GM12878 (cell line): ENCODE data around the gene BCAN. TPM values are rescaled to one million over a fixed set of nuclear protein-coding genes. Genes with fewer than 3 reads are reported as not detected.
A peak's percentile ranks its signal among the peaks of the same experiment; 100 is the strongest.

Experiments
- ATAC-seq: fragments of 200-7000 bp; cut with Tn5 transposase; 3 replicates; pipeline ENCODE4 v1.9.1; 2020; ENCODE audit warnings: mild to moderate bottlenecking, moderate library complexity
- BruUV-seq: library from RNA; stranded (reverse); fragments of 400-500 nt; replicated peaks from 2 replicates; lab custom pipeline; 2021; lab: Mats Ljungman, UMichigan
- CTCF ChIA-PET: fragments of 300-600 bp; sonication (Branson Sonifier 250); formaldehyde crosslinking; extraction: SDS; loops from one replicate; lab custom pipeline; 2021; ENCODE audit warnings: inconsistent platforms; lab: Yijun Ruan, JAX
- POLR2A ChIA-PET: fragments of 350-600 bp; formaldehyde crosslinking; extraction: SDS; loops from one replicate; lab custom pipeline; 2021; ENCODE audit warnings: inconsistent platforms; lab: Charles Lee
- RAD21 ChIA-PET: fragments of 300-600 bp; sonication (Branson Sonifier 250); formaldehyde crosslinking; loops from one replicate; lab custom pipeline; 2023; ENCODE audit warnings: antibody characterized with exemption; ENCODE audit not compliant: unreplicated experiment; lab: Charles Lee
- SMC1A ChIA-PET: fragments of 300-600 bp; sonication (Branson Sonifier 250); formaldehyde crosslinking; loops from one replicate; lab custom pipeline; 2023; ENCODE audit not compliant: unreplicated experiment, uncharacterized antibody; lab: Charles Lee
- DNase-seq: peaks from one replicate; pipeline ENCODE4 v3.0.0-alpha.2; 2011; ENCODE audit warnings: low read depth, low spot score
- FAIRE-seq: peaks from 3 replicates; lab custom pipeline; 2011; peaks lifted over from hg19 to GRCh38; lab: Jason Lieb, UNC
- H2AFZ ChIP-seq: 2 replicates; pipeline ENCODE4 v1.6.0; 2011; ENCODE audit warnings: low read depth, low read length, control low read depth; ENCODE audit not compliant: control insufficient read depth
- H3K27ac ChIP-seq: 2 replicates; pipeline ENCODE4 v1.5.1; 2011; ENCODE audit warnings: control low read depth; ENCODE audit not compliant: control insufficient read depth, insufficient read depth
- H3K27me3 ChIP-seq, 2 experiments: replicated peaks in 1 of 2; 2 replicates each; pipeline versions ENCODE4 v1.6.0 to v1.6.1; 2011; ENCODE audit warnings: low read length in 1 of 2; ENCODE audit not compliant: control insufficient read depth in 2 of 2, insufficient read depth in 2 of 2
- H3K36me3 ChIP-seq, 2 experiments: 2 replicates each; pipeline ENCODE4 v1.5.1; 2011; ENCODE audit warnings: low read length in 1 of 2; ENCODE audit not compliant: control insufficient read depth in 2 of 2, insufficient read depth in 2 of 2
- H3K4me1 ChIP-seq: 2 replicates; pipeline ENCODE4 v1.6.1; 2011; ENCODE audit warnings: mild to moderate bottlenecking, low read length, moderate library complexity, mixed read lengths; ENCODE audit not compliant: control insufficient read depth, insufficient read depth
- H3K4me2 ChIP-seq: 2 replicates; pipeline ENCODE4 v1.6.0; 2011; ENCODE audit warnings: control low read depth; ENCODE audit not compliant: control insufficient read depth, insufficient read depth
- H3K4me3 ChIP-seq: fragments of 200-600 bp; sonication (generic); 2 replicates; pipeline ENCODE4 v1.5.1; 2016
- H3K79me2 ChIP-seq: 2 replicates; pipeline ENCODE4 v1.6.0; 2011; ENCODE audit warnings: low read length; ENCODE audit not compliant: control insufficient read depth, insufficient read depth
- H3K9ac ChIP-seq: 2 replicates; pipeline ENCODE4 v1.8.0; 2011; ENCODE audit warnings: low read length, control low read depth, mixed read lengths; ENCODE audit not compliant: control insufficient read depth, insufficient read depth
- H3K9me3 ChIP-seq: replicated peaks from 3 replicates; pipeline ENCODE4 v1.5.1; 2011; ENCODE audit warnings: mild to moderate bottlenecking, low read length; ENCODE audit not compliant: control insufficient read depth, insufficient read depth
- H4K20me1 ChIP-seq: 2 replicates; pipeline ENCODE4 v1.6.0; 2011; ENCODE audit not compliant: control insufficient read depth, insufficient read depth
- CEBPB ChIP-seq, 2 experiments: fragments of 150-350 bp in 1 of 2; IDR thresholded peaks; 2 replicates each; pipeline ENCODE4 v1.6.1; 2012 to 2014; ENCODE audit warnings: low read depth in 2 of 2, low read length in 2 of 2, borderline replicate concordance in 1 of 2, inconsistent platforms in 1 of 2
- CHD4 ChIP-seq: fragments of 200-600 bp; sonication (generic); IDR thresholded peaks from 2 replicates; pipeline ENCODE4 v1.6.1; 2016; ENCODE audit warnings: mild to moderate bottlenecking
- CREM ChIP-seq: IDR thresholded peaks from 2 replicates; pipeline ENCODE4 v1.6.1; 2014; ENCODE audit warnings: antibody characterized with exemption, low read depth
- FOXK2 ChIP-seq: fragments of 450-650 bp; IDR thresholded peaks from 2 replicates; pipeline ENCODE4 v1.6.1; 2017; ENCODE audit warnings: mild to moderate bottlenecking, moderate library complexity
- FOXM1 ChIP-seq: IDR thresholded peaks from 2 replicates; pipeline ENCODE4 v1.6.1; 2012; ENCODE audit warnings: low read depth, mild to moderate bottlenecking, inconsistent platforms, low read length, moderate library complexity
- IKZF1 ChIP-seq: fragments of 450-650 bp; conservative IDR thresholded peaks from 2 replicates; pipeline ENCODE4 v1.6.1; 2017; ENCODE audit warnings: antibody characterized with exemption, mild to moderate bottlenecking
- KDM1A ChIP-seq: fragments of 200-600 bp; sonication (generic); IDR thresholded peaks from 2 replicates; pipeline ENCODE4 v1.6.1; 2016; ENCODE audit warnings: borderline replicate concordance
- KLF5 ChIP-seq: fragments of 450-650 bp; IDR thresholded peaks from 2 replicates; pipeline ENCODE4 v1.6.1; 2014; ENCODE audit warnings: mild to moderate bottlenecking; ENCODE audit not compliant: partially characterized antibody
- NFXL1 ChIP-seq: fragments of 450-650 bp; IDR thresholded peaks from 2 replicates; pipeline ENCODE4 v1.6.1; 2017; ENCODE audit warnings: antibody characterized with exemption, mild to moderate bottlenecking, borderline replicate concordance
- NFYA ChIP-seq: IDR thresholded peaks from 2 replicates; pipeline ENCODE4 v1.6.1; 2011; ENCODE audit warnings: low read depth, mild to moderate bottlenecking, low read length, improper control_type of control experiment, borderline replicate concordance
- RFX5 ChIP-seq: IDR thresholded peaks from 2 replicates; pipeline ENCODE4 v1.6.1; 2011; ENCODE audit warnings: low read depth, low read length, improper control_type of control experiment
- SMAD5 ChIP-seq: IDR thresholded peaks from 2 replicates; pipeline ENCODE4 v1.6.1; 2016; ENCODE audit warnings: antibody characterized with exemption, low read depth
- SUPT20H ChIP-seq: IDR thresholded peaks from 2 replicates; pipeline ENCODE4 v1.6.1; 2011; ENCODE audit warnings: low read depth, mild to moderate bottlenecking, low read length, moderate library complexity, borderline replicate concordance; ENCODE audit not compliant: control insufficient read depth
- TARDBP ChIP-seq: IDR thresholded peaks from 2 replicates; pipeline ENCODE4 v1.6.1; 2016; ENCODE audit warnings: borderline replicate concordance
- WGBS: methylation state at CpG from one replicate; pipeline ENCODE4 v1.1.6; 2016; ENCODE audit warnings: low lambda C conversion rate; ENCODE audit not compliant: insufficient replicate concordance, insufficient coverage; ENCODE audit errors: missing lambda C conversion rate; 5-methylcytosine and 5-hydroxymethylcytosine counted together
- in situ Hi-C: fragments of 300-500 bp; cut with MboI; formaldehyde crosslinking; loops from 9 replicates; pipeline ENCODE4 v1.14.3; 2018; ENCODE audit warnings: mixed read lengths
- intact Hi-C: fragments of 100-400 bp; cut with micrococcal nuclease; formaldehyde crosslinking; loops from one replicate; pipeline ENCODE4 v1.14.2; 2022; ENCODE audit not compliant: unreplicated experiment
- polyA plus RNA-seq, 11 experiments: library from polyadenylated mRNA; depleted of rRNA in 4 of 11; unstranded in 6 of 11; stranded (reverse) in 5 of 11; fragments of >200 nt; fragmentation: Nextera tagmentation in 4 of 11; fragmentation: Illumina TruSeq in 1 of 11; extraction: Ambion mirVana in 4 of 11; extraction: Trizol in 1 of 11; gene quantifications; 1 replicate in 1 of 11; 2 replicates in 10 of 11; pipeline versions ENCODE4 v1.2.1 to v1.2.3, GENCODE V29; 2011 to 2016; ENCODE audit warnings: inconsistent platforms in 2 of 11, missing spikeins in 2 of 11, low read depth in 1 of 11
- total RNA-seq, 4 experiments: library from RNA; depleted of rRNA in 3 of 4; stranded (reverse); fragments of >200 nt in 3 of 4; fragmentation: Illumina TruSeq in 1 of 4; extraction: Trizol in 1 of 4; gene quantifications; 2 replicates each; pipeline versions ENCODE4 v1.2.1 to v1.2.3, GENCODE V29; 2013 to 2021
- TF ChIP-seq, protein P1 (sequence below): fragments of 150-350 bp; IDR thresholded peaks from 2 replicates; pipeline ENCODE4 v1.6.1; 2016; ENCODE audit warnings: low read depth, low read length
- TF ChIP-seq, protein P2 (sequence below): fragments of 450-650 bp; formaldehyde crosslinking; IDR thresholded peaks from 2 replicates; pipeline ENCODE4 v1.5.0; 2022; ENCODE audit warnings: mild to moderate bottlenecking, missing genetic modification characterization
- TF ChIP-seq, protein P3 (sequence below): IDR thresholded peaks from 2 replicates; pipeline ENCODE4 v1.6.1; 2011; ENCODE audit warnings: borderline replicate concordance, low read depth, mild to moderate bottlenecking, moderate library complexity, low read length; ENCODE audit not compliant: insufficient read depth, poor library complexity, severe bottlenecking

Gene BCAN
- total and polyA plus RNA-seq, 10 of the 15 experiments (the other 5 are each of a cell fraction or from before 2014, with no cell fraction given) = 0.05 to 1.3 (median 0.18) TPM; not detected in 1

DNA sequence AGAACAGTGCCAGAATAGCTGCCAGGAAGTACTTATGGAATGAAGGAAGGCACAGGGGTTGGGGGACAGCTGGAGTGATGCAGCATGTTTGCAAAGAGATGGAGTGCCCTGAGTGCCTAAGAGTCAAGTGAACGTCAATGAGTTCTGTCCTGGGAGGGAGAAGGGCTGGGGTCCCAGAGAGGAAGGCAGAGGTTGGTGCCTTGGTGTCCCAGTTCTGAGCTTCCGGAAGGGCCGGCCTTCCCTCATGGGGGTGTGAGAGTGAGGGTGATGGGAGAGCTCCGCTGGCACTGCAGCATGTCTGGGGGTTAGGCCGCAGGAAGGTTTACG lies 17.7 kb downstream of the BCAN start:
- ChIA-PET SMC1A (interaction anchor here (1.2 to 4.2 kb wide), 4 partner anchors 17 to 67 kb away, joined by 3 to 39 read pairs (median 26); partner anchors contain the start of gene NES), RAD21 (interaction anchor here (0.9 to 6.0 kb wide), 8 partner anchors 10 to 230 kb away, joined by 3 to 58 read pairs (median 20); partner anchors contain the start of genes CRABP2 and NES), CTCF (interaction anchor here (0.7 to 8.3 kb wide), 23 partner anchors 10 to 322 kb away, joined by 3 to 208 read pairs (median 4); partner anchors contain the start of genes CCT3, CRABP2, HAPLN2 and INSRR), POLR2A (interaction anchor here (0.6 to 2.4 kb wide), 3 partner anchors 16 to 151 kb away, joined by 3 to 8 read pairs (median 4); no protein-coding TSS in a partner anchor)
- Histone ChIP-seq H3K36me3 (no peaks in the 10 kb centered on the region), H2AFZ (peak overlapping the region; percentile 61; the same call in 1 of the 2 replicates), H3K4me1 (peaks cover 70% of the 10 kb centered on the region), H3K9me3 (no peaks in the 10 kb centered on the region), H4K20me1 (peaks cover 8% of the 10 kb centered on the region; the same call in 1 of the 2 replicates), H3K4me3 (peak overlapping the region; percentile 76), H3K9ac (peak overlapping the region; percentile 72), H3K4me2 (peak overlapping the region; percentile 100), H3K27ac (peak overlapping the region; percentile 62), H3K79me2 (peaks cover 23% of the 10 kb centered on the region), H3K27me3 (0 out of 4 replicates have a peak, but pooled peaks cover 0 to 2% of the 10 kb centered on the region in 2 experiments)
- no peak for ATAC-seq
- no TSS peak for BruUV-seq
- TF ChIP-seq NFYA (no peak), TARDBP (no peak), CHD4 (no peak), RFX5 (no peak), NFXL1 (no peak), IKZF1 (no peak), SUPT20H (no peak), FOXK2 (no peak), CREM (no peak), CEBPB (IDR thresholded peaks at IDR 0.05; ENCODE audit: borderline replicate concordance in 1 of 2, low read depth in 2 of 2, low read length in 2 of 2) (no peak), KDM1A (no peak), FOXM1 (no peak), KLF5 (no peak), SMAD5 (no peak)
- TF ChIP-seq, protein P1, sequence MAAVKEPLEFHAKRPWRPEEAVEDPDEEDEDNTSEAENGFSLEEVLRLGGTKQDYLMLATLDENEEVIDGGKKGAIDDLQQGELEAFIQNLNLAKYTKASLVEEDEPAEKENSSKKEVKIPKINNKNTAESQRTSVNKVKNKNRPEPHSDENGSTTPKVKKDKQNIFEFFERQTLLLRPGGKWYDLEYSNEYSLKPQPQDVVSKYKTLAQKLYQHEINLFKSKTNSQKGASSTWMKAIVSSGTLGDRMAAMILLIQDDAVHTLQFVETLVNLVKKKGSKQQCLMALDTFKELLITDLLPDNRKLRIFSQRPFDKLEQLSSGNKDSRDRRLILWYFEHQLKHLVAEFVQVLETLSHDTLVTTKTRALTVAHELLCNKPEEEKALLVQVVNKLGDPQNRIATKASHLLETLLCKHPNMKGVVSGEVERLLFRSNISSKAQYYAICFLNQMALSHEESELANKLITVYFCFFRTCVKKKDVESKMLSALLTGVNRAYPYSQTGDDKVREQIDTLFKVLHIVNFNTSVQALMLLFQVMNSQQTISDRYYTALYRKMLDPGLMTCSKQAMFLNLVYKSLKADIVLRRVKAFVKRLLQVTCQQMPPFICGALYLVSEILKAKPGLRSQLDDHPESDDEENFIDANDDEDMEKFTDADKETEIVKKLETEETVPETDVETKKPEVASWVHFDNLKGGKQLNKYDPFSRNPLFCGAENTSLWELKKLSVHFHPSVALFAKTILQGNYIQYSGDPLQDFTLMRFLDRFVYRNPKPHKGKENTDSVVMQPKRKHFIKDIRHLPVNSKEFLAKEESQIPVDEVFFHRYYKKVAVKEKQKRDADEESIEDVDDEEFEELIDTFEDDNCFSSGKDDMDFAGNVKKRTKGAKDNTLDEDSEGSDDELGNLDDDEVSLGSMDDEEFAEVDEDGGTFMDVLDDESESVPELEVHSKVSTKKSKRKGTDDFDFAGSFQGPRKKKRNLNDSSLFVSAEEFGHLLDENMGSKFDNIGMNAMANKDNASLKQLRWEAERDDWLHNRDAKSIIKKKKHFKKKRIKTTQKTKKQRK = no peak
- TF ChIP-seq, protein P2, sequence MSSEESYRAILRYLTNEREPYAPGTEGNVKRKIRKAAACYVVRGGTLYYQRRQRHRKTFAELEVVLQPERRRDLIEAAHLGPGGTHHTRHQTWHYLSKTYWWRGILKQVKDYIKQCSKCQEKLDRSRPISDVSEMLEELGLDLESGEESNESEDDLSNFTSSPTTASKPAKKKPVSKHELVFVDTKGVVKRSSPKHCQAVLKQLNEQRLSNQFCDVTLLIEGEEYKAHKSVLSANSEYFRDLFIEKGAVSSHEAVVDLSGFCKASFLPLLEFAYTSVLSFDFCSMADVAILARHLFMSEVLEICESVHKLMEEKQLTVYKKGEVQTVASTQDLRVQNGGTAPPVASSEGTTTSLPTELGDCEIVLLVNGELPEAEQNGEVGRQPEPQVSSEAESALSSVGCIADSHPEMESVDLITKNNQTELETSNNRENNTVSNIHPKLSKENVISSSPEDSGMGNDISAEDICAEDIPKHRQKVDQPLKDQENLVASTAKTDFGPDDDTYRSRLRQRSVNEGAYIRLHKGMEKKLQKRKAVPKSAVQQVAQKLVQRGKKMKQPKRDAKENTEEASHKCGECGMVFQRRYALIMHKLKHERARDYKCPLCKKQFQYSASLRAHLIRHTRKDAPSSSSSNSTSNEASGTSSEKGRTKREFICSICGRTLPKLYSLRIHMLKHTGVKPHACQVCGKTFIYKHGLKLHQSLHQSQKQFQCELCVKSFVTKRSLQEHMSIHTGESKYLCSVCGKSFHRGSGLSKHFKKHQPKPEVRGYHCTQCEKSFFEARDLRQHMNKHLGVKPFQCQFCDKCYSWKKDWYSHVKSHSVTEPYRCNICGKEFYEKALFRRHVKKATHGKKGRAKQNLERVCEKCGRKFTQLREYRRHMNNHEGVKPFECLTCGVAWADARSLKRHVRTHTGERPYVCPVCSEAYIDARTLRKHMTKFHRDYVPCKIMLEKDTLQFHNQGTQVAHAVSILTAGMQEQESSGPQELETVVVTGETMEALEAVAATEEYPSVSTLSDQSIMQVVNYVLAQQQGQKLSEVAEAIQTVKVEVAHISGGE = no peak
- TF ChIP-seq, protein P3, sequence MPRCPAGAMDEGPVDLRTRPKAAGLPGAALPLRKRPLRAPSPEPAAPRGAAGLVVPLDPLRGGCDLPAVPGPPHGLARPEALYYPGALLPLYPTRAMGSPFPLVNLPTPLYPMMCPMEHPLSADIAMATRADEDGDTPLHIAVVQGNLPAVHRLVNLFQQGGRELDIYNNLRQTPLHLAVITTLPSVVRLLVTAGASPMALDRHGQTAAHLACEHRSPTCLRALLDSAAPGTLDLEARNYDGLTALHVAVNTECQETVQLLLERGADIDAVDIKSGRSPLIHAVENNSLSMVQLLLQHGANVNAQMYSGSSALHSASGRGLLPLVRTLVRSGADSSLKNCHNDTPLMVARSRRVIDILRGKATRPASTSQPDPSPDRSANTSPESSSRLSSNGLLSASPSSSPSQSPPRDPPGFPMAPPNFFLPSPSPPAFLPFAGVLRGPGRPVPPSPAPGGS = no peak
- intact Hi-C loops (no loop called here), in situ Hi-C loops (no loop called here)
- DNase-seq = no peak
- 58% methylated on average over 4 of the region's 6 CpGs for WGBS
- FAIRE-seq = no peak
